H1 (cell line): ENCODE data around the gene TPO. TPM values are rescaled to one million over a fixed set of nuclear protein-coding genes. Genes with fewer than 3 reads are reported as not detected.

Experiments
- CTCF ChIA-PET: fragments of 300-600 bp; sonication (Branson Sonifier 250); formaldehyde crosslinking; loops from one replicate; lab custom pipeline; 2021; ENCODE audit not compliant: partially characterized antibody; lab: Charles Lee
- POLR2A ChIA-PET: fragments of 300-600 bp; sonication (Branson Sonifier 250); formaldehyde crosslinking; loops from one replicate; lab custom pipeline; 2021; ENCODE audit warnings: inconsistent platforms; ENCODE audit not compliant: partially characterized antibody; lab: Charles Lee
- DNase-seq, 2 experiments: peaks; one replicate each; pipeline versions ENCODE4 v3.0.0 to v3.0.0-alpha.2; 2010 to 2022; ENCODE audit warnings: low spot score in 2 of 2, low read depth in 1 of 2, mixed read lengths in 1 of 2
- FAIRE-seq: peaks from 2 replicates; lab custom pipeline; 2011; peaks lifted over from hg19 to GRCh38; lab: Jason Lieb, UNC
- H2AFZ ChIP-seq: 2 replicates; pipeline ENCODE4 v1.8.1; 2012; ENCODE audit warnings: low read length, inconsistent platforms
- H2AK5ac ChIP-seq: 2 replicates; pipeline ENCODE4 v1.6.1; 2013; ENCODE audit warnings: low read depth, low read length
- H2BK120ac ChIP-seq: replicated peaks from 2 replicates; pipeline ENCODE3; 2013; ENCODE audit warnings: low read depth, low read length, inconsistent platforms
- H2BK12ac ChIP-seq: 2 replicates; pipeline ENCODE4 v1.6.1; 2013; ENCODE audit warnings: low read depth, low read length
- H2BK15ac ChIP-seq: 2 replicates; pipeline ENCODE4 v1.6.1; 2013; ENCODE audit warnings: low read length
- H2BK20ac ChIP-seq: 2 replicates; pipeline ENCODE4 v1.6.1; 2013; ENCODE audit warnings: low read length
- H2BK5ac ChIP-seq: 2 replicates; pipeline ENCODE4 v1.6.1; 2013; ENCODE audit warnings: low read depth, low read length
- H3K14ac ChIP-seq: 2 replicates; pipeline ENCODE4 v1.6.1; 2013; ENCODE audit warnings: inconsistent platforms; ENCODE audit not compliant: insufficient read length
- H3K18ac ChIP-seq: 2 replicates; pipeline ENCODE4 v1.6.1; 2013; ENCODE audit warnings: low read length; ENCODE audit errors: extremely low read depth
- H3K23ac ChIP-seq: 2 replicates; pipeline ENCODE4 v1.6.1; 2013; ENCODE audit warnings: inconsistent platforms; ENCODE audit not compliant: insufficient read length
- H3K23me2 ChIP-seq: 2 replicates; pipeline ENCODE4 v1.6.1; 2013; ENCODE audit warnings: low read depth, low read length
- H3K27ac ChIP-seq: 2 replicates; pipeline ENCODE4 v1.6.1; 2011; ENCODE audit warnings: low read depth, low read length, inconsistent platforms
- H3K27me3 ChIP-seq, 4 experiments: replicated peaks in 1 of 4; 1 replicate in 1 of 4; 2 replicates in 3 of 4; pipeline versions ENCODE4 v1.6.1 to v1.8.1; 2011 to 2013; ENCODE audit warnings: low read length in 3 of 4, mild to moderate bottlenecking in 3 of 4, inconsistent platforms in 2 of 4, mixed read lengths in 2 of 4, moderate library complexity in 1 of 4; ENCODE audit not compliant: control insufficient read depth in 3 of 4, insufficient read depth in 3 of 4; ENCODE audit errors: extremely low read depth in 1 of 4
- H3K36me3 ChIP-seq, 4 experiments: 2 replicates each; pipeline versions ENCODE4 v1.6.1 to v1.8.1; 2011 to 2013; ENCODE audit warnings: mild to moderate bottlenecking in 4 of 4, low read length in 3 of 4, moderate library complexity in 2 of 4, control low read depth in 1 of 4, inconsistent platforms in 1 of 4; ENCODE audit not compliant: insufficient read depth in 4 of 4, control insufficient read depth in 2 of 4
- H3K4ac ChIP-seq: replicated peaks from 2 replicates; pipeline ENCODE3; 2013; ENCODE audit warnings: low read length, low read depth, mixed read lengths, inconsistent platforms; ENCODE audit not compliant: insufficient read length
- H3K4me1 ChIP-seq, 4 experiments: replicated peaks in 1 of 4; 1 replicate in 1 of 4; 2 replicates in 3 of 4; pipeline versions ENCODE4 v1.6.1 to v1.8.1; 2011 to 2013; ENCODE audit warnings: low read length in 3 of 4, inconsistent platforms in 2 of 4, mixed read lengths in 1 of 4; ENCODE audit not compliant: insufficient read depth in 4 of 4, control insufficient read depth in 3 of 4
- H3K4me2 ChIP-seq, 2 experiments: 2 replicates each; pipeline versions ENCODE4 v1.6.1 to v1.8.1; 2011 to 2013; ENCODE audit warnings: low read depth in 2 of 2, low read length in 2 of 2, control low read depth in 1 of 2, inconsistent platforms in 1 of 2, mild to moderate bottlenecking in 1 of 2; ENCODE audit not compliant: insufficient read depth in 1 of 2
- H3K4me3 ChIP-seq, 4 experiments: fragments of 200-600, 300-600 bp in 1 of 4; sonication (generic), shearing (Covaris generic), sonication (Bioruptor Twin) in 1 of 4; 2 replicates each; pipeline versions ENCODE4 v1.5.1 to v1.8.1; 2011 to 2016; ENCODE audit warnings: low read length in 4 of 4, low read depth in 3 of 4, control low read depth in 2 of 4, inconsistent platforms in 2 of 4, mild to moderate bottlenecking in 2 of 4, mixed read lengths in 1 of 4, moderate library complexity in 1 of 4; ENCODE audit not compliant: insufficient read depth in 2 of 4; ENCODE audit errors: extremely low read depth in 1 of 4
- H3K56ac ChIP-seq: replicated peaks from 2 replicates; pipeline ENCODE3; 2013; ENCODE audit warnings: low read depth, mild to moderate bottlenecking, mixed read lengths, low read length, inconsistent platforms; ENCODE audit not compliant: insufficient read length
- H3K79me1 ChIP-seq: 2 replicates; pipeline ENCODE4 v1.6.1; 2013; ENCODE audit warnings: low read depth, low read length, control low read depth
- H3K79me2 ChIP-seq, 2 experiments: 2 replicates each; pipeline versions ENCODE4 v1.6.1 to v1.8.1; 2012 to 2013; ENCODE audit warnings: low read length in 2 of 2, mild to moderate bottlenecking in 2 of 2, inconsistent platforms in 1 of 2; ENCODE audit not compliant: insufficient read depth in 2 of 2, control insufficient read depth in 1 of 2
- H3K9ac ChIP-seq, 4 experiments: replicated peaks in 1 of 4; 1 replicate in 1 of 4; 2 replicates in 3 of 4; pipeline versions ENCODE4 v1.6.1 to v1.8.1; 2011 to 2013; ENCODE audit warnings: low read depth in 3 of 4, low read length in 3 of 4, control low read depth in 2 of 4, mild to moderate bottlenecking in 2 of 4, moderate library complexity in 2 of 4, inconsistent platforms in 1 of 4; ENCODE audit errors: extremely low read depth in 1 of 4
- H3K9me3 ChIP-seq, 2 experiments: 2 replicates each; pipeline versions ENCODE4 v1.6.1 to v1.8.1; 2012 to 2013; ENCODE audit warnings: mild to moderate bottlenecking in 2 of 2, moderate library complexity in 2 of 2, control low read depth in 1 of 2, inconsistent platforms in 1 of 2, low read depth in 1 of 2, low read length in 1 of 2, mixed read lengths in 1 of 2; ENCODE audit not compliant: insufficient read depth in 2 of 2
- H4K20me1 ChIP-seq, 2 experiments: replicated peaks in 1 of 2; 2 replicates each; pipeline versions ENCODE3 to v1.8.1; 2011 to 2013; ENCODE audit warnings: inconsistent platforms in 2 of 2, low read length in 2 of 2, mild to moderate bottlenecking in 1 of 2; ENCODE audit not compliant: insufficient read depth in 2 of 2, control insufficient read depth in 1 of 2
- H4K5ac ChIP-seq: 2 replicates; pipeline ENCODE4 v1.6.1; 2013; ENCODE audit warnings: low read length, low read depth, mixed read lengths, inconsistent platforms; ENCODE audit not compliant: insufficient read length
- H4K8ac ChIP-seq: 2 replicates; pipeline ENCODE4 v1.8.0; 2013; ENCODE audit warnings: mild to moderate bottlenecking, moderate library complexity, low read length, inconsistent platforms; ENCODE audit not compliant: insufficient read depth; ENCODE audit errors: extremely low read depth
- H4K91ac ChIP-seq: replicated peaks from 2 replicates; pipeline ENCODE3; 2013; ENCODE audit warnings: low read length, mixed read lengths, inconsistent platforms; ENCODE audit not compliant: insufficient read length
- CREB1 ChIP-seq: IDR thresholded peaks from 2 replicates; pipeline ENCODE4 v1.6.1; 2012; ENCODE audit warnings: inconsistent platforms
- KDM1A ChIP-seq: fragments of 200-600, 300-600 bp; sonication (generic); IDR thresholded peaks from 2 replicates; pipeline ENCODE4 v1.7.1; 2016; ENCODE audit warnings: mild to moderate bottlenecking, low read length, borderline replicate concordance
- MAFK ChIP-seq: IDR thresholded peaks from 2 replicates; pipeline ENCODE4 v1.6.1; 2012; ENCODE audit warnings: low read depth, mild to moderate bottlenecking, improper control_type of control experiment, low read length
- RAD21 ChIP-seq, 2 experiments: IDR thresholded peaks in 1 of 2; conservative IDR thresholded peaks in 1 of 2; 2 replicates each; pipeline ENCODE4 v1.6.1; 2011; ENCODE audit warnings: low read depth in 2 of 2, low read length in 2 of 2, improper control_type of control experiment in 1 of 2, inconsistent platforms in 1 of 2, mild to moderate bottlenecking in 1 of 2, moderate library complexity in 1 of 2
- YY1 ChIP-seq: IDR thresholded peaks from 2 replicates; pipeline ENCODE4 v1.6.1; 2011; ENCODE audit warnings: low read depth, mild to moderate bottlenecking, low read length
- WGBS, 2 experiments: shearing (Covaris generic) in 1 of 2; methylation state at CpG; one replicate each; pipeline versions ENCODE4 v1.1.6 to v1.1.7; 2013 to 2015; ENCODE audit warnings: low lambda C conversion rate in 2 of 2, mixed read lengths in 2 of 2, inconsistent platforms in 1 of 2, low coverage in 1 of 2, missing lambda C conversion rate in 1 of 2; ENCODE audit not compliant: insufficient replicate concordance in 2 of 2, insufficient coverage in 1 of 2, insufficient read length in 1 of 2; ENCODE audit errors: extremely low coverage in 1 of 2, missing lambda C conversion rate in 1 of 2; 5-methylcytosine and 5-hydroxymethylcytosine counted together
- polyA plus RNA-seq, 7 experiments: library from polyadenylated mRNA; depleted of rRNA in 3 of 7; stranded (reverse) in 5 of 7; unstranded in 2 of 7; fragments of >200 nt in 5 of 7; fragments of 200-250 nt in 2 of 7; gene quantifications; 1 replicate in 5 of 7; 2 replicates in 1 of 7; 4 replicates in 1 of 7; pipeline versions ENCODE4 v1.2.1 to v1.2.3, GENCODE V29; 2011 to 2013; ENCODE audit warnings: missing spikeins in 2 of 7, mixed read lengths in 2 of 7
- total RNA-seq: library from RNA; stranded (reverse); fragmentation: NEBNext Ultra II Directional; extraction: Animal tissue kit (Norgen Biotek cat#: 25700); gene quantifications from 2 replicates; pipeline ENCODE4 v1.2.1, GENCODE V29; 2021
- TF ChIP-seq, protein P1 (sequence below), 3 experiments: IDR thresholded peaks; 1 replicate in 2 of 3; 2 replicates in 1 of 3; pipeline versions ENCODE4 v1.5.1 to v1.6.1; 2011; ENCODE audit warnings: low read length in 3 of 3, mild to moderate bottlenecking in 3 of 3, inconsistent platforms in 2 of 3, low read depth in 1 of 3, moderate library complexity in 1 of 3; ENCODE audit not compliant: insufficient read depth in 1 of 3; ENCODE audit errors: control extremely low read depth in 1 of 3

The TPO gene
- total and polyA plus RNA-seq, 2 of the 8 experiments (the other 6 are each of a cell fraction or from before 2014, with no cell fraction given) = not detected

GRCh38 chr2:1538663-1539062 is 125.4 kb downstream of the TPO start:
- Histone ChIP-seq H4K5ac (no peak overlapping the region), H3K27me3 (no peaks in the 10 kb centered on the region), H3K23ac (no peak overlapping the region), H3K23me2 (no peaks in the 10 kb centered on the region), H4K20me1 (peaks cover 2% of the 10 kb centered on the region in 2 experiments), H2BK5ac (no peak overlapping the region), H3K4ac (no peak overlapping the region), H2AK5ac (no peak overlapping the region), H3K27ac (no peak overlapping the region), H4K91ac (no peak overlapping the region), H3K79me2 (no peaks in the 10 kb centered on the region), H2BK15ac (no peak overlapping the region), H3K36me3 (no peaks in the 10 kb centered on the region), H3K9ac (no peak overlapping the region), H4K8ac (no peak overlapping the region), H3K9me3 (no peaks in the 10 kb centered on the region), H3K4me2 (no peak overlapping the region), H2BK12ac (no peak overlapping the region), H3K79me1 (no peaks in the 10 kb centered on the region), H3K56ac (no peak overlapping the region), H3K14ac (no peak overlapping the region), H2AFZ (no peak overlapping the region), H3K4me3 (no peak overlapping the region), H2BK20ac (no peak overlapping the region), H3K4me1 (no peaks in the 10 kb centered on the region), H2BK120ac (no peak overlapping the region), H3K18ac (no peak overlapping the region)
- FAIRE-seq (peak; percentile 88), DNase-seq (peak in 1 of 2 experiments; percentile 51)
- ChIA-PET POLR2A (no interaction called here), CTCF (interaction anchor here (0.9 to 1.0 kb wide), 2 partner anchors 17 to 22 kb away, joined by 3 read pairs; no protein-coding TSS in a partner anchor)
- TF ChIP-seq RAD21 (IDR thresholded peaks at IDR 0.05 in 1 of 2, conservative IDR thresholded peaks at IDR 0.05 in 1 of 2; ENCODE audit: low read depth in 2 of 2, low read length in 2 of 2) (peak; percentile 78 to 80), YY1 (0 out of 2 replicates have a peak, but pooled peaks have one; percentile 40), CREB1 (peak; percentile 34; the same call in 1 of the 2 replicates), KDM1A (no peak), MAFK (0 out of 2 replicates have a peak, but pooled peaks have one; percentile 5)
- TF ChIP-seq, protein P1, sequence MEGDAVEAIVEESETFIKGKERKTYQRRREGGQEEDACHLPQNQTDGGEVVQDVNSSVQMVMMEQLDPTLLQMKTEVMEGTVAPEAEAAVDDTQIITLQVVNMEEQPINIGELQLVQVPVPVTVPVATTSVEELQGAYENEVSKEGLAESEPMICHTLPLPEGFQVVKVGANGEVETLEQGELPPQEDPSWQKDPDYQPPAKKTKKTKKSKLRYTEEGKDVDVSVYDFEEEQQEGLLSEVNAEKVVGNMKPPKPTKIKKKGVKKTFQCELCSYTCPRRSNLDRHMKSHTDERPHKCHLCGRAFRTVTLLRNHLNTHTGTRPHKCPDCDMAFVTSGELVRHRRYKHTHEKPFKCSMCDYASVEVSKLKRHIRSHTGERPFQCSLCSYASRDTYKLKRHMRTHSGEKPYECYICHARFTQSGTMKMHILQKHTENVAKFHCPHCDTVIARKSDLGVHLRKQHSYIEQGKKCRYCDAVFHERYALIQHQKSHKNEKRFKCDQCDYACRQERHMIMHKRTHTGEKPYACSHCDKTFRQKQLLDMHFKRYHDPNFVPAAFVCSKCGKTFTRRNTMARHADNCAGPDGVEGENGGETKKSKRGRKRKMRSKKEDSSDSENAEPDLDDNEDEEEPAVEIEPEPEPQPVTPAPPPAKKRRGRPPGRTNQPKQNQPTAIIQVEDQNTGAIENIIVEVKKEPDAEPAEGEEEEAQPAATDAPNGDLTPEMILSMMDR (IDR thresholded peaks at IDR 0.05; ENCODE audit: control extremely low read depth in 1 of 3, insufficient read depth in 1 of 3, low read depth in 1 of 3, low read length in 3 of 3) = peak; percentile 98 to 99 (median 99)
- WGBS, 2 experiments = 68% methylated on average over 10 of the region's 10 CpGs; no CpG with 5 or more reads in 1 of the 2 experiments
